OCI-M2 (cell line): ENCODE measurements around the gene GPBAR1.

Experiments
- DNase-seq: peaks from one replicate; lab custom pipeline; 2025; ENCODE audit not compliant: unreplicated experiment; lab: John Stamatoyannopoulos, UW

GPBAR1 gene, protein sequence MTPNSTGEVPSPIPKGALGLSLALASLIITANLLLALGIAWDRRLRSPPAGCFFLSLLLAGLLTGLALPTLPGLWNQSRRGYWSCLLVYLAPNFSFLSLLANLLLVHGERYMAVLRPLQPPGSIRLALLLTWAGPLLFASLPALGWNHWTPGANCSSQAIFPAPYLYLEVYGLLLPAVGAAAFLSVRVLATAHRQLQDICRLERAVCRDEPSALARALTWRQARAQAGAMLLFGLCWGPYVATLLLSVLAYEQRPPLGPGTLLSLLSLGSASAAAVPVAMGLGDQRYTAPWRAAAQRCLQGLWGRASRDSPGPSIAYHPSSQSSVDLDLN

DNA sequence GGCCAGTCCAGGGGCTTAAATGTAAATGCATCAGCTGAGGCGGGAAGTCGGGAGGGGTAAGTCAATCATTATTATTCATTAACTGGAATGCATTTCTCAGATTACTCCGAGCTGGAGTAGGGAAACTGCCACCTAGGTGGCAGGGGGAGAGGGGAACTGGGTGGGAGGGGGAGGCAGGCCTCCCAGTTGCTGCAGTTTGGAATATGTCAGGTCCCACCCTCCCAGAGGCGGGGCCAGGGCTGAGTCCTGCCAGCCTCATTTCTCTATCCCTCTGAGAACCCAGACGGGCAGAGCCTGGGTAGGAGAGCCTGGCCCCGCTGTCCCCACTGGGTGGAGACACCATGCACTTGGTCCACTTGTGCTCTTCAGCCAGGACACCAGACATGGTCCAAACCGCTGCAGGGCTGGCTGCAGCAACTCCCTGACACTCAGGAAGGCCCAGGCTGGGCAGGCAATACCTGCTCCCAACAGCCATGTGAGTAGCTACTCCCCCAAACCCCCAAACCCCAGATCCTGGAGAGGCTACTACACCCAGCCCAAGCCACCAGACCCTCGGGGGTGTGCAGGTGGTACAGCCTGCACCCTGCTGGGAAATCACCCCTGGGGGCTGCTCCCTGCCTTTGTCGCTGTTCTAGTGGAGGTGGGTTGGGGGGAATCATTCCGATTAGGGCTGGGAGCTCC lies at the start of gene GPBAR1:
Gene GPBAR1 (plus strand): TSS at position 274 of the 681 bp plus-strand sequence. CDS start 1,710 bp downstream, outside the sequence.
- no peak for DNase-seq

DNA sequence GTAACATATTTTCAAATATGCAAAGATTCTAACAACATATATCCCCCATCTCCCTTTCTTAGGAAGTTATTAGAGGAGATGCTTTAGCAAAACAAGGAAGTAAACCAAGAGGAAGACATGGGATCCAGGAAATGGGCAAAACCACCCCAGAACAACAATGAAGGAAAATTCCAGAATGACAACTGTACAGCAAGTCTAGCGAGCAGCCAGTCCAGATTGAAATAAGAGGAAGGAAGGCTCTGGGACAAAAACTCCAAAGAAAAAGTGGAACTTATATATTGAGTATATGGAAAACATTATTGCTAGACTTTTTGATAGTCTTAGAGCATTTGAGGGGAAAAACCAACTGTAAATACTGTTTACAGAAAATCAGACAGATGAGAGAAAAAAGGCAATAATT lies 46.7 kb upstream of the GPBAR1 start:
- DNase-seq, result no peak

DNA sequence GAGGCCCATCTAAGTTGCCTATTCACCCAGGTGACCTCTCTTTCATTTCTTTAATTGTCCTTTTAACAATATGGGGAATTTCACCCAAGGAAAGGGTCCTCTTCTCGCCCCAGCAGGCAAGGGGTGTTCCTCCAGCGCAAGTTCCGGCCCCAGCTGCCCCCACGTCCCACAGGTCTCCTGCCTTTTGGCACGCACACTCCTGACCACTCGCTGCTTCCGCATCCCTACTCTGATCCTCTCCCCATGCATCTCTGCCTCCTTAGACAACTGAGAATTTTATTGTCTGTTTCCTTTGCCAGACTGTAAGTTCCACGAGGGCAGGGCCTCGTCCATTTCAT lies 44.5 kb upstream of the GPBAR1 start:
- DNase-seq, result no peak

DNA sequence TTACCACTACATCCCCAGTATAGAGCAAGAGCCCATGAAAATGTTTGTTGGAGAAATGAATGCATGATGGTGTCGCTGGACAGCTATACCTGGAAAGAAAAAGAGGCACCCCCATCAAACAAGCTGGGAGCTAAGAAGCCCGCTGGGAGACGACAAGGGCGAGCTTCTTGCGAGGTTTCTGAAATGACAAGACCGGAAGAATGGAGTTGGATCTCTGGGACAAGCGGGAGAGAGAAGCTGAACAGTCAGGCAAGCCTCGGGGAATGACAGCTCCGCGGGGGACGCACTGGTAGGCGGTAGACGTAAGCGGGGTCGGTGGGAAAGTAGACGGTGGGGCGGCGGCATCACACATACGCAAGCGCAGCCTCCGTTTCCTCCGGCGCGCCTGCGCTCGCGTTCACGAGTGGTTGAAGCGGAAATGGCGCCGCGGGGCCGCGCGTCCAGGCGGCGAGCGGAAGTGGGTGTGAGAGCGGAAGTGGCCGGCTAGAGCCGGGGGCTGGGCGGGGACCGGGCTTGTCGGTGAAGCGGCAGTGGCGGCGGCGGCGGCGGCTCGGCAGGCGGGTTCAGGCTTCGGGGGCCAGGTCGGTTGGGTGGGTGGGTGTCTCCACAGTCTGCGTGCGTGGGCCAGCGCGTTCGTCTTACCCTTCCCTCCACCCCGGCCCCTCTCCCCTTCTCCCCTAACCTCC lies 44.0 kb upstream of the GPBAR1 start, which contains the start of gene ARPC2:
Gene ARPC2 (plus strand): TSS at position 516 of the 686 bp plus-strand sequence. CDS start 282 bp downstream, outside the sequence.
- peak; percentile 68 for DNase-seq

DNA sequence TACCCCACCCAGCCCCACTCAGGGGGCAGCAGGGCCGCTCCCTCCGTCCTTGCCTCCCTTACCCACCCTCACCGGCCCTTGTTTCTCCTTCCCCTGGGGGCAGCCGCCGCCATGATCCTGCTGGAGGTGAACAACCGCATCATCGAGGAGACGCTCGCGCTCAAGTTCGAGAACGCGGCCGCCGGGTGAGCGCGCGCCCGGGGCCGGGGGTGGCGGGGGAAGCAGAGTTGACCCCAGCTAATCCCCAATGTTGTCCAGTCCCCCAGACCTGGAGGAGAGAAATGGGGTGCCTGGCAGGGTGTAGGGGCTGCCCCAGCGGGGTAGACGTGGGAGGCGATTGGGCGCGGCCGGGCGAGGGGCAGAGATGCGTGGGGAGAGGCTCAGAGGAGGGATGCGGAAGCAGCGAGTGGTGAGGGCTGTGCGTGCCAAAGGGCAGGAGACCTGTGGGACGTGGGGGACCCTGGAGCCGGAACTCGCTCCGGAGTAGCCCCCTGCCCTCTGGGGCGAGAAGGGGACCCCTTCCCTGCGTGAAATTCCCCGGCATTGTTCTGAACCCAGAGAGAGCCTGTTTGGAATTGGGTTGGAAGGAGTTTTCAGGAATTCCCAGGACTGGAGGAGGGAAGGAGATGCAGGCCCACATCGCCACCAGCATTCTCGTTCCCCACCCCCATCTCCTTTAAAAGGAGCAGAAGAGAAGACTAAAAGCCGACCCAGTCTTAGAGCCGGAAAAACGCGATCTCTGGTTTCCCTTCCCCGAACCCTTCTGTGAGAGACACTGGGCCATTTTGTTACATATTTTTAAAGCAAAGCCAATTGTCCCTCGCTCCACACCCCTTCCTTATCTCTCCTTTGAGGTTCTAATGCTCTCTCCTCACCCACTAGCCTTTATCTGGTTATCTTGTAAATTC lies 43.2 kb upstream of the GPBAR1 start:
- DNase-seq, result no peak

DNA sequence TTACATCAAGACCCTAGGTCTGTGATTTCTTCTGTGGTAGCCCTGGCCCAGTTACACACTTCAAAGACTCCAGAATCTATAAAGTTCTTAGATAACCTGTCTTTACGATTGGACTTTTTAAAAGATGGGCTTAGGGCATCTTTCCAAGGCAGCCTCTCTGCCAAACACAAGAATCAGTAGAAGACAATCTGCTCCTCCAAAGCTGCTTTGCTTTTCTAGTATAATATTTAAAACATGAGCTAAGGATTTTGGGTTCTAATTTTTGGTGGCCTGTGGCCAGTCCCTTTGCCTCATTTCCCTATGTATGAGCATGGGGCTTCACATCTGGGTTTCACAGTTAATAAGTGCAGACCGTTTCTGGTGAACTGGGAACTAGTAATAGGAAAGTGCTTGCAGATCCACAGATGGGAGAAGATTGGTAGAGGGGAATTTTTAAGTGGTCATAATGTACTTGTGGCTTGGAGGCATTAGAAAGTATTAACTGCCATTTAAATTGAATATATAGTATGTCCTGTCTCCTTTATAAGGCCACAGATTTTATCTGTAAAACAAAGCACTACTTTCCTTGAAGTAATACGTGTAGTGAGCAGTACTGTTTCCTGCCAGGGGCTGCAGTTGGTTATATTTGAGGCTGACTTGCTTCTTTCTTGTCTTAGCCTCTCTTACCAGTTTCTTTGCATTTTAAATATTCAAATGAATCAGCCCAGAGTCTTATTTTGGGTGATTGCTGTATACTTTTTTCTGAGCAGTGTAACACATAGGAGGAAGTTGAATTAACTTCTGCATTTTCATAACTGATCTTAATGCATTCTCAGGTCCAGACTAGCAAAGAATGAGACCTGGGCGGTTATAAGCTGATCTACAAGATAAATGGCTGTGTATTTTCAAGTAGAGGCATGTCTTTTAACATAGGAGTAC lies 42.3 kb upstream of the GPBAR1 start:
- DNase-seq, result no peak

DNA sequence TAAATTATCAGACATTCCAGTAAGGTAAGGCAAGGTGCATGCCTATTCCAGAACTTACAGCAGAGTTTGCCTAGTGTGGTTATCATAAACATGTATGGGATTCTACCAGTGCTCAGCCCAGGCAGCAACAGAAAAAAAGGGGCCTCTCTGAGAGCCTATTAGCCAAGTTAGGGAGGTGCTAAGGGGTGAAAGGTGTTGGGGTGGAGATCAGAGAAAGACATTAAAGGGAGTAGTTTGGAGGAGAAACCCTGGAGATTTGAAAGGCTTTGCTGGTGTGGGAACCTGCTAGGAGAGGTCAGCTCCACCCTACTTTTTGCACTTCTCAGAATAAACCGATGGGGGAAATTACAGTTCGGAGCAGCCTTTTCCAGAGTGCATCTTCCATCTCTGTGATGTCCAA lies 40.9 kb upstream of the GPBAR1 start:
- DNase-seq, result no peak

DNA sequence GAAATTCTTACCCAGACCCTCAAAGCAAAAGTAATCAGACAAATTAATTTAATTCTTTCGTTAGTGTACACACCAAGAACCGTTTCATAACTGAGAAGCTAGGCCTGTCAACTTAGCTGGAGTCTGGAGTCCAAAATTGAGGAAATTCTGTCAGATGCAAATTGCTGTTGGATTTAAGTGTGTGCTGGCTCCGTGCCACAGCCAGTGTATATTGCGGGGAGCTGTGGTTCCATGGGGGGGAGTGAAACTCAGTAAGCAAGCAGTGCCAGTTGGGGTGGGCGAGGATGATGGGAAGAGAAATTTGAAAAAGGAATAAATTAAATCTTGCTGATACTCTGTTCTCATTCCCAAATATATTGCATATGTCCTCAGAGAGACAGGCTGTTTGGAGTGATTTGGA lies 39.8 kb upstream of the GPBAR1 start:
- no peak for DNase-seq

DNA sequence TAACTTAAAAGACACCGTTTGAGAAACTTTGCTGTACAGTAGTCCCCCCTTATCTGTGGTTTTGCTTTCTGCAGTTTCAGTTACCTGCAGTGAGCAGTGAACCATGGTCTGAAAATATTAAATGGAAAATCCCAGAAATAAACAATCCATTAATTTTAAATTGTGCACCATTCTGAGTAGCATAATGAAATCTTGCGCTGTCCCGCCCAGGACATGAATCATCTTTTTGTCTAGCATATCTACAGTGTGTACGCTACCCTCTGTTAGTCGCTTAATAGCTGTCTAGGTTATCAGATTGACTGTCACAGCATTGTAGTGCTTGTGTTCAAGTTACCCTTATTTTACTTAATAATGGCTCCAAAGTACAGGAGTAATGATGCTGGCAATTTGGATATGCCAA lies 37.8 kb upstream of the GPBAR1 start:
- DNase-seq, result no peak

DNA sequence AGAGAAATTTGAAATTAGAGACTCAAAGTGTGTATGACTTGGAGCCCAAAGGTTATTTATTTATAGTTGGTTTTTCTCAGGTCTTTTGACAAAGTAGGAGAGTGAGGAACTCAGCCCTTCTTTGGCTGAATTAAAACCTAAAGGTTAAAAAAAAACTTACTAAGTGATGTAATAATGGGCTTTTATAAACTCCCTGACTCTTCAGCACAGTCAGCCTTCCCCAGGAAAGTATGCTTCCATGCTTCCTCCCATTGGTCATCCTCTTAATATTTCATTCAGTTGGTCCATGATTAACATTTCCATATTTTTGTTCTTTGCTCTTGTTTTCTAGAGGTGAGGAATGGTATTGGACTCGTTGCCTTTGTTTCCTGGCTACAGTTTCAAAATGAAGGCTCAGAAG lies 36.6 kb upstream of the GPBAR1 start:
- DNase-seq, result no peak

DNA sequence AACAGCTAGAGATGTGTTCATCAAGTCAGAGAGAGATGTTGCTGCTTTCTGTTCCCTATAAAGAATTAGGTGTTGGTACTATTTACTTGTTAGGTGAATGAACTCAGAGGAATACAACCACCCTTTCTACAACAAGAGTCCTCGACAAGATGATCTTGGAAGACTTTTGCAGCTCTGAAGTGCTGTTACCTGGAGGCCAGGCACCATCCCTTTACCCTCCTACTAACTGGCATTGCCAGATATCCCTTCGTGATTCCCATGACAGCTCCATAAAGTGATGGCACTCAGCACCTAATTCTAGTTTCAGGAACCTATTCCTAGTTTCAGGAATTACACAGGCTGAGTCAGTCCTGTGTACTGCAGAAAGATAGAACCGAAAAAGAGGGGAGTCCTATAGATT lies 33.9 kb upstream of the GPBAR1 start:
- DNase-seq, result no peak

DNA sequence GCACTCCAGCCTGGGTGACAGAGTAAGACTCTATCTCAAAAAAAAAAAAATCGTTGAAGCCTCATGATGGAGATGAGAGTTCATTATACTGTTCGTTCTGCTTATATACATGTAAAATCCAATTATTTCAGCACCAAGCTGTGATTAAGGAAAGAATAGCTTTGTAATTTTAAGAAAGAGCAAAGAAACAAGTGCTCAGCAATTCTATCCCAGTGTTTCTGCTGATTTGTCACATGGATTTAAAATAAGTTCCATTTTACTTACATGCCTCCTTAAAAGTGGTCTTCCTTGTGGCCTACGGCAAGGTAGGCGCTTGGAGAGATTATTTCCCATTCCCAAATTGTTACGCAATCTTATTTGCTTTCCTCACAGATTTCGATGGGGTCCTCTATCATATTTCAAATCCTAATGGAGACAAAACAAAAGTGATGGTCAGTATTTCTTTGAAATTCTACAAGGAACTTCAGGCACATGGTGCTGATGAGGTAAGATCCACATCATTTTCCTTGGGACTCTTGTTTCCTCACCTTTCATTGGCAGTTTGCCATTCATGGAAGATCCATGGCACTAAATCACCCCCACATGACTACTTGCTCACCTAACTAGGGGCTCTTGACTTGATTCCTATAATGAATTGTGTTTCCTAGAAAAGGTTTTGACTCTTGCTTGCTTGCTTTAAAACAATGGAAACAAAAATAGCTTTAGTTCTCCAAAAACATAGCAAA lies 32.3 kb upstream of the GPBAR1 start:
- no peak for DNase-seq

DNA sequence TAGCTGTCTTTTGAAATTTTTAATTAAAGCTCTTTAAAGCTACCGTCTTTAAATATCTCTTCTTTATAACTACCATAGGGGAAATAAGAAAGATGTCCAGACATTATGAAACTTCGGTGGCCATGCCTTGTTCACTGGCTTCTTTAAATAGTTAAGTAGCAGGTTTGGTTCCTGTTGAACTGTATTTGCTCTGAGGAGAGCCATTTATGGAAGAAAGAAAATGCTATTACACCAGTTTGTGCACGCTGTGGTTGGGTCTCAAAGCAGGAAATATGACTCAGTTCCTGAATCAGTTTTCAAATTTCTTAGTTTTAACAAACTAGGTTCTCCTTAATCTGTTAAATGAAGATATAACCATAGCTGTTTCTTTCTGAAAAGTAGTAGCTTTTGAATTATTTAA lies 31.6 kb upstream of the GPBAR1 start:
- DNase-seq, result no peak

DNA sequence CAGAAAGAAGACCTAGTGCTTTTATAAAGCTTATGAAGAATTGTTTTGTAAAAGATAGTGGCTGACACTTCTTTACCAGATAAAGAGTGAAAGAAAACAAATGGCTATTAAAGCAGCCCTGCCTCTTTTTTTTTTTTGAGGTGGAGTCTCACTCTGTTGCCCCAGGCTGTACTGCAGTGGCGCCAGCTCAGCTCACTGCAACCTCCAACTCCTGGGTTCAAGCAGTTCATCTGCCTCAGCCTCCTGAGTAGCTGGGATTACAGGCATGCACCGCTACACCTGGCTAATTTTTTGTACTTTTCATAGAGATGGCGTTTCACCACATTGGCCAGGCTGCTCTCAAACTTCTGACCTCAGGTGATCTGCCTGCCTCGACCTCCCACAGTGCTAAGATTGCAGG lies 31.0 kb upstream of the GPBAR1 start:
- DNase-seq, result no peak

DNA sequence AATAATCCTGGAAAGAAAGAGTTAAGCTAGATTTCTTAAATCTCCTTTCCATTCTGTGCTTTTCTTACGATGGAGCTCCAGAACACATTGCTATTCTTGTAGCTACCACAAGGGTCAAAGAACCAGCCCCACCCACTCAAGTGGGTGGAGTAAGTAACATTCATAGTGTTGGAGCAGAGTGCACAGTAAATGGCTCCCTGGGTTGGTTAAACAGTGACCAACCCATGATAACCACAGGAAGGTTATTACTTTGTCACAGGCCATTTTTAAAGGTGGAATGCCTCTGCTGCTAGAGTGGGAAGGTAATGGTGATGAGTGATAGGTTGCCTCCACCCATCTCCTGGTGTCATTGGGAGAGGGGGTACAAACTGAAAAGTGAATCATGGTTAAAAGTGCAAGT lies 29.9 kb upstream of the GPBAR1 start:
- no peak for DNase-seq

DNA sequence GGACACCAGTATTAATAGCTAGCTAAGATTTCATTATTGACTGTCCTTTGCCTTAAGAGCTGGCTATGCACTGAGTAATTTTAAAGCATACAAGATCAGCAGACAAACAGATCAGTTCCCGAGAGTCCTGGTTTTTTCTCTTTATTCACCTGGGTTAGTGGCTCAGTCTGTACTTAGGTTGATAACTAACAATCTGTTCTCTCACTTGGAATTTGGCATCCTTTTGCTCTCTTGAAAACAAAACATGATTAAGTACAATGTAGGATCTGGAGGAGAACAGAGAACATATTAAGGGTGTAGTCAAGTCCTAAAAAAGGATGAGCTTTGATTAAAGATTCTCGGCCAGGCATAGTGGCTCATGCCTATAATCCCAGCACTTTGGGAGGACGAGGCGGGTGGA lies 27.3 kb upstream of the GPBAR1 start:
- DNase-seq, result no peak

DNA sequence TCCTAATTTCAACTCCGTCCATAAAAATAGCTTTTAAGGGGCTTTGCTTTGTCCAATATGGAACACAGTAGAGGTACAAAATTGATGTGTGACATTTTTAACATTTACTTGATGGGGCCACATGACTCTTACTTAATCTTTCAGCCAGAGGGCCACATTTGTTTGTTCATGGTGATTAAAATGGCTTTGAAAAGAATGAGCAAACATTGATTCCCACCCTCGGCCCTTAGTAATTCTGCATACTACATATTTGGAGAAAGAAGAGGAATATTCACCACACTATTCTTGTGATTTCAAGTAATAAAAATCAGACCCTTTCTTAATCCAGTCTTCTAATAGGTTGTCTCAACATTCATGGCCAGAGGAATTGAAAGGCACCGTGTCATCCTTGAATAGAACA lies 26.3 kb upstream of the GPBAR1 start:
- DNase-seq, result no peak

DNA sequence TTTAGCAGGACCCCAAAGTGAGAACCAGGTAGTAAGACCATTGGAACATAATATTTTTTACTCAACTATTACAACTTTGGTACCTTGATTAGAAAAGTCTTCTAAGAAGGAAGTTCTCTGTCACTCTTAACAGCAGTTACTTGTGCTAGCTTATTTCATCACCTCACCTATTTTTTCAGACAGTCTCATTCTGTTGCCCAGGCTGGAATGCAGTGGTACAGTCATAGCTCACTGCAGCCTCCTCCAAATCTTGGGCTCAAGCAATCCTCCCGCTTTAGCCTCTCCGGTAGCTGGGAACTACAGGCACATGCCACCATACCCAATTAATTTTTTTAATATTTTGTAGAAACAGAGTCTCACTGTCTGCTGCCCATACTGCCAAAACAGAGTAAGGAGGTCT lies 25.8 kb upstream of the GPBAR1 start:
- DNase-seq, result no peak

DNA sequence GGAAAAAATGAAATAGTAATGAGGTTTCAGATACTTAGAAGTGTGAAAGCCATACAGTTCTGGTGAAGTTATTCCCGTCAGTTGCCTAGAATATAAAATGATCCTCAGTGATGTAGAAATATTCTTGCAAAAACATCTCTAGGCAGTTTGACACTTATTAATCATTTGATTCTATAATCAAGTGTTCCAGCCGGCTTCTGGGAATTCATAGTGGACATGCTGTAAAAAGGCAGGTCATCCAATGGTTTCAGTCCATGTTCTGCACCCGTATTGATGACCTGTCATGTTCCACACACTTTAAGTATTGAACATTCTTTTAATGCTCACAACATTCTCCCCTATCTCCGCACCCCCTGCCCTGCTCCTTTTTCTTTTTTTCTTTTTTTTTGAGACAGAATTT lies 24.0 kb upstream of the GPBAR1 start:
- no peak for DNase-seq
